ENCODE data around the gene MEIS1. TPM values are rescaled to one million over a fixed set of nuclear protein-coding genes. Genes with fewer than 3 reads are reported as not detected.

Gene MEIS1
- total RNA-seq, 1 experiment from 2014 or later, result 4.4 TPM

DNA sequence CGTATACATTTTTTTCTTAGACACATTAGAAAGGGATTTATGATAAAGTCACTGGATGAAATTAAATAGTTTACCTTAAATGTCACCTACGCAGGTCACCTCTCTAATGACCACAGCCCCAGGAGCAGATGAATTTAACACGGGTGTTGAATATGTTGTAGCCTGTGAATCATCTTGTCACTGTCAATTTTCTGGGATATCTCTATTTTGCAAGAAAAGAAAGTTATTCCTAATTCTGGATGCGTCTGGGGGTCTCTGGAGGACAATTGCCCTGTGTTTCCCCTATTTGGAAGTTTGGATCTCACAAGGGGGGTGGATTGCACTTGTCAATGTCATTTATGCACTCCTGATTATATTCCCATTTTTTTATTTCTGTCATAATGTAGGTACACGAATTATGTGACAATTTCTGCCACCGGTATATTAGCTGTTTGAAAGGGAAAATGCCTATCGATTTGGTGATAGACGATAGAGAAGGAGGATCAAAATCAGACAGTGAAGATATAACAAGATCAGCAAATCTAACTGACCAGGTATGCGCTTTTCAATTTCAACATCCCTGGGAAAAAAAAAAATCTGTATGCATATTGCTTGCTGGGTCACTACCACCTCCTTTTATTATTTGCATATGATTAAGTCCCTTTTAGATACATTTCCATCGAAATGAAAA lies 7.7 kb downstream of the MEIS1 start:
- peaks cover 63% of the 10 kb centered on the region for H3K36me3 Mint-ChIP-seq (ENCODE audit: insufficient read depth, unreplicated experiment)
- no peak overlapping the region for H3K27ac Mint-ChIP-seq (ENCODE audit: low read depth, unreplicated experiment)
- CTCF ChIA-PET, result no interaction called here
- H3K4me3 Mint-ChIP-seq (ENCODE audit: unreplicated experiment), result no peak overlapping the region
- H3K9me3 Mint-ChIP-seq (ENCODE audit: unreplicated experiment), result no peaks in the 10 kb centered on the region
- POLR2A ChIA-PET, result interaction anchor here (1.6 kb wide), 1 partner anchor 45 kb away, joined by 3 read pairs; no protein-coding TSS in a partner anchor
- DNase-seq (ENCODE audit: unreplicated experiment), result no peak
- H3K27me3 Mint-ChIP-seq (ENCODE audit: insufficient read depth, unreplicated experiment), result no peaks in the 10 kb centered on the region
- intact Hi-C loops (cut with micrococcal nuclease), result no loop called here
- BruUV-seq (replicated peaks), result no TSS peak
- H3K4me1 Mint-ChIP-seq (ENCODE audit: insufficient read depth, unreplicated experiment), result peaks cover 2% of the 10 kb centered on the region
- TF ChIP-seq, protein P1, sequence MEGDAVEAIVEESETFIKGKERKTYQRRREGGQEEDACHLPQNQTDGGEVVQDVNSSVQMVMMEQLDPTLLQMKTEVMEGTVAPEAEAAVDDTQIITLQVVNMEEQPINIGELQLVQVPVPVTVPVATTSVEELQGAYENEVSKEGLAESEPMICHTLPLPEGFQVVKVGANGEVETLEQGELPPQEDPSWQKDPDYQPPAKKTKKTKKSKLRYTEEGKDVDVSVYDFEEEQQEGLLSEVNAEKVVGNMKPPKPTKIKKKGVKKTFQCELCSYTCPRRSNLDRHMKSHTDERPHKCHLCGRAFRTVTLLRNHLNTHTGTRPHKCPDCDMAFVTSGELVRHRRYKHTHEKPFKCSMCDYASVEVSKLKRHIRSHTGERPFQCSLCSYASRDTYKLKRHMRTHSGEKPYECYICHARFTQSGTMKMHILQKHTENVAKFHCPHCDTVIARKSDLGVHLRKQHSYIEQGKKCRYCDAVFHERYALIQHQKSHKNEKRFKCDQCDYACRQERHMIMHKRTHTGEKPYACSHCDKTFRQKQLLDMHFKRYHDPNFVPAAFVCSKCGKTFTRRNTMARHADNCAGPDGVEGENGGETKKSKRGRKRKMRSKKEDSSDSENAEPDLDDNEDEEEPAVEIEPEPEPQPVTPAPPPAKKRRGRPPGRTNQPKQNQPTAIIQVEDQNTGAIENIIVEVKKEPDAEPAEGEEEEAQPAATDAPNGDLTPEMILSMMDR (IDR thresholded peaks at IDR 0.05; ENCODE audit: unreplicated experiment), result no peak

DNA sequence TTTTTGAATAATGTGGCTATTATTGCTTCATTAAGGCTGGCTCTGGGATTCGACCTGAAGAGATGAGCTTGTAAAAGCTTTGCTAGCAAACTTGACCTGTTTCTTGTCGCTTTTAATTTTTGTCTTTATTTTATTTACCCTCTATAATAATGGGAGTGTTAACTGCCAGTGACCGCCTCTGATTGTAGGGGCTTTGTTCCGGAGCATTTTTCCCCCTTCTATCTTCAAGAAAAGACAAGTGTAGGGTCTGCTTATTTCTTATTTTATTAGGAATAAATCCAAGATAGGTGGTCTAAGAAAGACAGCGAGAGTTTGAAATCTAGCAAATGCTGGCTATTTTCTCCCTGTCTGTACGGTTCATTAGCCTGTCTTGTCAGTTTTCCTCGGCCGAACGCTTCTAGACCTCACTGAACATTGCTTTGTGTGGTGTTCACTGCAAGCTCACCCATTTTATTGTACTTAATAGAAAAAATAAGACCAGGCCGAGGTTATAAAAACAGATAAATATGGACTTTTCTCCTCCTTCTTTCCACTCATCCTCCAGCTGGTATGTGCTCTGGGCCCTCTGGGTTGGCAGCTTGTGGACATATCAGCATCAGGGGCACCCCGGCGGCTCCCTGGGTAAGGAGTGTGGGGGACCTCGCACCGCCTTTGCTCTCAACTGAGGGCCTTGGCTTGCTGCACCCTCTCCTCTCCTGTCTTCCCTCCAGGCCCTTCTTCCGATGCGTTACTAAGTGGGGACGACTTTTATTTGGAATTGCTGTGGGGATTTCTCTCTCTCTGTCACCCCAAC lies 8.5 kb downstream of the MEIS1 start:
- Mint-ChIP-seq H3K4me3 (ENCODE audit: unreplicated experiment) (no peak overlapping the region), H3K27ac (ENCODE audit: low read depth, unreplicated experiment) (no peak overlapping the region), H3K36me3 (ENCODE audit: insufficient read depth, unreplicated experiment) (peaks cover 56% of the 10 kb centered on the region), H3K4me1 (ENCODE audit: insufficient read depth, unreplicated experiment) (no peaks in the 10 kb centered on the region), H3K9me3 (ENCODE audit: unreplicated experiment) (no peaks in the 10 kb centered on the region), H3K27me3 (ENCODE audit: insufficient read depth, unreplicated experiment) (no peaks in the 10 kb centered on the region)
- intact Hi-C loops (cut with micrococcal nuclease), result no loop called here
- no peak for DNase-seq (ENCODE audit: unreplicated experiment)
- ChIA-PET POLR2A (interaction anchor here (0.5 to 1.6 kb wide), 2 partner anchors 44 to 55 kb away, joined by 3 read pairs; no protein-coding TSS in a partner anchor), CTCF (no interaction called here)
- TF ChIP-seq, protein P1 (IDR thresholded peaks at IDR 0.05; ENCODE audit: unreplicated experiment), result no peak
- BruUV-seq (replicated peaks), result no TSS peak

DNA sequence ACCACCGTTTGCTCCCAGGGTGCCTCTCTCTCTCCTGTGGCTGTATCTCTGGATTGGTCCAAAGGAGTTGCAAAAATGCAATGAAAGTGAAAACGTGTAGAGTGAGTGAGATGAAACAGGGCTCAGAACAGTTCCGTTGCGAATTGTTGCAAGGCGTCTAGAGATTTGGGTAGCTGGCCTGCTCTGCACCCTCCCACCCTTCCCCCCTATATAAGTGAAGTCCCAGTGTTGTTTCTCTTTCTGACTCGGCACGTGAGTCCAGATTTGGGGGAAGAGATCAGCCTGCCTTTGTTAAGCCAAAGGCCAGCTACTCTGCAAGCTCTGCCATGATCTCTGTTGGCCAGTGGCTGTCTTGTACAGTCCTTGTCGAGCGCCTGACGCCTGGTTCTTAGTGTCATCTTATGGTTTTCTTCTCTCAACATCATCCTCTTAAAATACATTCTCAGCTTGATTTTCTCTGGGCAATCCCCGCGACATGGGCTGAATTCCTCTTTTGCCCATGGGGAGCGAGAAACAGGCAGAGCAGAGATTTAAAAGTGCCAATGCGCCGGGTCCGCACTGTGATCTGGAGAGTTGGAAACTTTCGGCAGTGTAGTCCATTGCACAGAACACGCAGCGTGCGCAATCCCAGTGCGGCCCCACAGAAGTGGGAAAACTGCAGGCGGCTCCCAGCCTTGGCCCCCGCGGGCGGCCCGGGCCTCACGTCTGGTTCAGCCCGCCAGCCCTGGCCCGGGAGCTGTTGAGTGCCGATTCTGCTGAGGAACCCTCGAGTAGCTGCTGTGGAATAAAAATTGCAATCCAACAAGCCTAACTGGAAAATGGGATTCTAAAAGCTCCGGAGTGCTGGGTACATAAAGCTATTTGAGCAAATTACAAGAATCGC lies 9.3 kb downstream of the MEIS1 start:
- Mint-ChIP-seq H3K36me3 (ENCODE audit: insufficient read depth, unreplicated experiment) (peaks cover 48% of the 10 kb centered on the region), H3K4me3 (ENCODE audit: unreplicated experiment) (no peak overlapping the region), H3K27me3 (ENCODE audit: insufficient read depth, unreplicated experiment) (no peaks in the 10 kb centered on the region), H3K4me1 (ENCODE audit: insufficient read depth, unreplicated experiment) (no peaks in the 10 kb centered on the region), H3K9me3 (ENCODE audit: unreplicated experiment) (no peaks in the 10 kb centered on the region), H3K27ac (ENCODE audit: low read depth, unreplicated experiment) (no peak overlapping the region)
- CTCF ChIA-PET, result interaction anchor here (0.6 kb wide), 2 partner anchors 131 to 1843 kb away, joined by 3 read pairs; no protein-coding TSS in a partner anchor
- POLR2A ChIA-PET, result interaction anchor here (0.5 to 1.6 kb wide), 3 partner anchors 9 to 54 kb away, joined by 3 to 7 read pairs (median 3); partner anchors contain the start of gene MEIS1
- intact Hi-C loops (cut with micrococcal nuclease), result no loop called here
- no TSS peak for BruUV-seq (replicated peaks)
- no peak for DNase-seq (ENCODE audit: unreplicated experiment)
- TF ChIP-seq, protein P1 (IDR thresholded peaks at IDR 0.05; ENCODE audit: unreplicated experiment), result no peak
